C4-2B (cell line): ENCODE results near the gene ACMSD.

Source experiments
- ZFX ChIP-seq: fragments of 450-650 bp; IDR thresholded peaks from 2 replicates; pipeline ENCODE4 v1.6.1; 2017
- TF ChIP-seq, protein P1 (sequence below): fragments of 450-650 bp; conservative IDR thresholded peaks from 2 replicates; pipeline ENCODE4 v1.5.1; 2017; ENCODE audit warnings: mild to moderate bottlenecking

DNA sequence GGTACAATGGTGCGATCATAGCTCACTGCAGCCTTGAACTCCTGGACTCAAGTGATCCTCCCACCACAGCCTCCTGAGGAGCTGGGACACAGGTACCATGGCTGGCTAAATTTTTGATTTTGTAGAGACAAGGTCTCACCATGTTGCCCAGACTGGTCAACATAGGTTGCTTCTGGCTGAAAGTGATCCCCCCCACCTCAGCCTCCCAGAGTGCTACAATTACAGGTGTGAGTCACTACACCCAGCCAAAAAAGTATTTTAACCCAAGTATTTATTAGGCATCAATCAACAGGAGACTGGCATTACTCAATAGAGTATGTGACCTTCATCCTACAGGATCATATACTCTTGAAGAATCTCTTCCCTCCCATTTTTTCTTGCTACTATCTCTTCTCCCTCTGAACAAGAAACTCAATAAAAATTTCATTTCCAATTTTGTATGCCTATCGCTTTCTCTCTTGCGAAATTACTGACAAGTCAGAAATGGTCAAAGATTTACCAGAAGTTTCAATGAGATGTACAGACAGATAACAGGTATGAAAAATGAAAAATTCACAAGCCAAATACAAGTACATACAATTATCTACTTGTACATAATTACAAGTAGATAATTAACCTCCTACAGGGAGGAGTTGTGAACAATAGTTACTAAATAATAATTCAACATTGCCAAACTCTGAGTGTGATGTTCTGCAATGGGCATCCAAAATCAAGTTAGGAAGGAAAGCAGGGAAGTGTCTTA, 45.3 kb downstream of the ACMSD start:
- TF ChIP-seq, protein P1, sequence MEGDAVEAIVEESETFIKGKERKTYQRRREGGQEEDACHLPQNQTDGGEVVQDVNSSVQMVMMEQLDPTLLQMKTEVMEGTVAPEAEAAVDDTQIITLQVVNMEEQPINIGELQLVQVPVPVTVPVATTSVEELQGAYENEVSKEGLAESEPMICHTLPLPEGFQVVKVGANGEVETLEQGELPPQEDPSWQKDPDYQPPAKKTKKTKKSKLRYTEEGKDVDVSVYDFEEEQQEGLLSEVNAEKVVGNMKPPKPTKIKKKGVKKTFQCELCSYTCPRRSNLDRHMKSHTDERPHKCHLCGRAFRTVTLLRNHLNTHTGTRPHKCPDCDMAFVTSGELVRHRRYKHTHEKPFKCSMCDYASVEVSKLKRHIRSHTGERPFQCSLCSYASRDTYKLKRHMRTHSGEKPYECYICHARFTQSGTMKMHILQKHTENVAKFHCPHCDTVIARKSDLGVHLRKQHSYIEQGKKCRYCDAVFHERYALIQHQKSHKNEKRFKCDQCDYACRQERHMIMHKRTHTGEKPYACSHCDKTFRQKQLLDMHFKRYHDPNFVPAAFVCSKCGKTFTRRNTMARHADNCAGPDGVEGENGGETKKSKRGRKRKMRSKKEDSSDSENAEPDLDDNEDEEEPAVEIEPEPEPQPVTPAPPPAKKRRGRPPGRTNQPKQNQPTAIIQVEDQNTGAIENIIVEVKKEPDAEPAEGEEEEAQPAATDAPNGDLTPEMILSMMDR = no peak
- no peak for TF ChIP-seq ZFX
